Stimulated activated CD8-positive, alpha-beta memory T cell treated with anti-CD3 and anti-CD28 coated beads, Interleukin-12 subunit alpha, Interleukin-12 subunit beta, amount 100 ng/mL, for 4 hours (primary cell): ENCODE data around the gene KLK1.

Experiments
- DNase-seq: peaks from one replicate; pipeline ENCODE4 v3.0.0-alpha.2; 2020; ENCODE audit warnings: low read depth

KLK1 gene

GRCh38 chr19:50823389-50824042 is at the start of gene KLK1:
TSS of gene KLK1 (minus strand) at chr19:50823787. CDS start at chr19:50823748, 39 bp downstream.
- no peak for DNase-seq

DNA sequence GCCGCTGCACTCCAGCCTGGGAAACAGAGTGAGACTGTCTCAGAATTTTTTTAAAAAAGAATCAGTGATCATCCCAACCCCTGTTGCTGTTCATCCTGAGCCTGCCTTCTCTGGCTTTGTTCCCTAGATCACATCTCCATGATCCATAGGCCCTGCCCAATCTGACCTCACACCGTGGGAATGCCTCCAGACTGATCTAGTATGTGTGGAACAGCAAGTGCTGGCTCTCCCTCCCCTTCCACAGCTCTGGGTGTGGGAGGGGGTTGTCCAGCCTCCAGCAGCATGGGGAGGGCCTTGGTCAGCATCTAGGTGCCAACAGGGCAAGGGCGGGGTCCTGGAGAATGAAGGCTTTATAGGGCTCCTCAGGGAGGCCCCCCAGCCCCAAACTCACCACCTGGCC is 49.5 kb upstream of the KLK1 start, which contains the start of gene KLK2:
TSS of gene KLK2 (plus strand) at position 384 of the 400 bp plus-strand sequence. CDS start 35 bp downstream, outside the sequence.
- no peak for DNase-seq

- DNase-seq, result no peak
Measured at GRCh38 chr19:50870417-50871089, 47.0 kb upstream of the KLK1 start.

DNA sequence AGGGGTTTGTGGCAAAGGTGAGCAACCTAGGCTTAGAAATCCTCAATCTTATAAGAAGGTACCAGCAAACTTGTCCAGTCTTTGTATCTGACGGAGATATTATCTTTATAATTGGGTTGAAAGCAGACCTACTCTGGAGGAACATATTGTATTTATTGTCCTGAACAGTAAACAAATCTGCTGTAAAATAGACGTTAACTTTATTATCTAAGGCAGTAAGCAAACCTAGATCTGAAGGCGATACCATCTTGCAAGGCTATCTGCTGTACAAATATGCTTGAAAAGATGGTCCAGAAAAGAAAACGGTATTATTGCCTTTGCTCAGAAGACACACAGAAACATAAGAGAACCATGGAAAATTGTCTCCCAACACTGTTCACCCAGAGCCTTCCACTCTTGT is 45.9 kb upstream of the KLK1 start:
- DNase-seq, result no peak

GRCh38 chr19:50861496-50862286 is 38.1 kb upstream of the KLK1 start:
- DNase-seq, result no peak

DNA sequence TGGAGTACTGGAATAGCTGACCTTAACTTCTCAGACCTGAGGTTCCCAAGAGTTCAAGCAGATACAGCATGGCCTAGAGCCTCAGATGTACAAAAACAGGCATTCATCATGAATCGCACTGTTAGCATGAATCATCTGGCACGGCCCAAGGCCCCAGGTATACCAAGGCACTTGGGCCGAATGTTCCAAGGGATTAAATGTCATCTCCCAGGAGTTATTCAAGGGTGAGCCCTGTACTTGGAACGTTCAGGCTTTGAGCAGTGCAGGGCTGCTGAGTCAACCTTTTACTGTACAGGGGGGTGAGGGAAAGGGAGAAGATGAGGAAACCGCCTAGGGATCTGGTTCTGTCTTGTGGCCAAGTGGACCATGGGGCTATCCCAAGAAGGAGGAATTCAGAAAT is 37.4 kb upstream of the KLK1 start:
- no peak for DNase-seq

- DNase-seq, result no peak
Measured at GRCh38 chr19:50859849-50860248, 36.3 kb upstream of the KLK1 start.

- DNase-seq, result no peak
Measured at GRCh38 chr19:50858886-50859285, 35.3 kb upstream of the KLK1 start.

- DNase-seq, result no peak
Measured at GRCh38 chr19:50857366-50857765, 33.8 kb upstream of the KLK1 start.

GRCh38 chr19:50854636-50855410 is 31.2 kb upstream of the KLK1 start, which contains the start of gene KLK3:
TSS of gene KLK3 (plus strand) at chr19:50854915. CDS start at chr19:50854956, 41 bp downstream.
- no peak for DNase-seq

DNA sequence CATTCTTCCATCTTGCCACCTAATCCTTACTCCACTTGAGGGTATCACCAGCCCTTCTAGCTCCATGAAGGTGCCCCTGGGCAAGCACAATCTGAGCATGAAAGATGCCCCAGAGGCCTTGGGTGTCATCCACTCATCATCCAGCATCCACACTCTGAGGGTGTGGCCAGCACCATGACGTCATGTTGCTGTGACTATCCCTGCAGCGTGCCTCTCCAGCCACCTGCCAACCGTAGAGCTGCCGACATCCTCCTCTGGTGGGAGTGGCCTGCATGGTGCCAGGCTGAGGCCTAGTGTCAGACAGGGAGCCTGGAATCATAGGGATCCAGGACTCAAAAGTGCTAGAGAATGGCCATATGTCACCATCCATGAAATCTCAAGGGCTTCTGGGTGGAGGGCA is 28.0 kb upstream of the KLK1 start:
- DNase-seq, result no peak

GRCh38 chr19:50850738-50851137 is 27.2 kb upstream of the KLK1 start:
- no peak for DNase-seq

DNA sequence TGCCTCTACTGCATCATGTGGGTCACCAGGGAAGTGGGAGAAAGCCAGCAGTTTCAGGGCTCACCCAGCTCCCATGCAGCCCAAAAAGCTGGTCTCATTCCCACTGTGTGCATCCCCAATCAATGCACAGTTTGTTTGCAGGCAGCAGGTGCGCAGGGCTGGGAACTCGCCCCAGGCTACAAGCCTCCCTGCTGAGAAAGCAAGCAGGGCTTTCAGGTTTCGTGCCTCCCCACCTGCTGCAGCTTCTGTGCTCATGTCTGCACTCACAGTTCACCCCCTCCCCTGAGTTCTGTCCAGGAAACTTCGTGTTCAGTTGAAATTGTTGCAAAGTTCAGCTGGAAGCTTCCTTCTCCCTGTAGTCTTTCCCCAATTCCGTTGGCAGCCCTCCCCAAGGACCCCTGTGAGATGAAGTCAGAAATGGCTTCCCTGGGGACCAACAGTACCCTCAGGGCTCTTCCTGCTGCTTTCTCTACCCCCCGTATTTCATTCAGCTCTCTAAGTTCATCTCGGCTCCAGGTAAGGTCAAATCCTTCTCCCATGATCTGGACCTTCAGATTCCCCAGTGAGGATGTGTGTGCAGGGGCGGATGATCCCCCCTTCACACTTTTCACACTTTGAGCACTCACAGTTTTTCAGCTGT is 20.8 kb upstream of the KLK1 start:
- DNase-seq, result no peak

DNA sequence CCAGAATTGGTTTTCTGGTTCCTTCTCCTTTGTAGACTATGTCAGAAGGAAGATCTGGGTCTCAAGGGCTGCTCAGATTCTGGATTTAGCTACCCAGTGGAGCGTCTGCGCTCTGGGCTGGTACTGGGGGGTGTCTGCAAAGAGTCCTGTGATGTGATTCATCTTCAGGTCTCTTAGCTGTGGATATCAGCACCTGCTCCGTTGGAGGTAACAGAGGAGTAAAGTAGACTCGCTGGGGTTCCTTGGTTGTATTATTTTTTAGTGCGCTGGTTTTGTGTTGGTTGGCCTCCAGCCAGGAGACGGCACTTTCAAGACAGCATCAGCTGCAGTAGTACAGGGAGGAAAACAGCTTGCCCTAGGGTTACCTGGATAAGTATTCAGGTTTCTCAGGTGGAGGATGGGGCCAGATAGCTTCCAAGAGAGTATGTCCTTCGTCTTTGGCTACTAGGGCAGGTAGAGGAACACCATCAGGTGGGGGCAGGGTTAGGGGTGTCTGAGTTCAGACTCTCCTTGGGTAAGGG is 20.2 kb upstream of the KLK1 start:
- DNase-seq, result no peak

- no peak for DNase-seq
Measured at GRCh38 chr19:50843205-50843604, 19.6 kb upstream of the KLK1 start.

GRCh38 chr19:50842130-50842529 is 18.5 kb upstream of the KLK1 start:
- no peak for DNase-seq

- DNase-seq, result no peak
Measured at GRCh38 chr19:50839712-50840655, 16.4 kb upstream of the KLK1 start.

GRCh38 chr19:50838239-50838638 is 14.7 kb upstream of the KLK1 start:
- no peak for DNase-seq

DNA sequence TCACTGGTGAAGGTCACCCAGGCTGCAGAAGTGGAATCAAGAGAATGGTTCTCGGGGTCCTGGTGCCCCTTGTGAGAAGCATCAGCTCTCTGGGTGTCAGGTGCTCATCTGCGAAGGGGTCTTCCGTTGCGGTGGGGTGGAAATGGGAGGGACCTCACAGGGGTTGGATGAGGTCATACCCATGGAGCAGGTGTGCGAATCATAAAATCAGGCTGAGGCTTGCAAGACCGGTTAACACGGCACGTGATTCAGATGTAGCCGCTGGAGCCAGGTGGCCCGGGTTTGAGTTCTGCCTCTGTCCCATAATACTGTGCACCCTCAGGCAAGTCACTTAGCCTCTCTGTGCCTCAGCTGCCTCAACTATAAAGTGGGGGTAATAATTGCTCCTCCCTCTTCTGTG is 13.7 kb upstream of the KLK1 start:
- DNase-seq, result no peak

DNA sequence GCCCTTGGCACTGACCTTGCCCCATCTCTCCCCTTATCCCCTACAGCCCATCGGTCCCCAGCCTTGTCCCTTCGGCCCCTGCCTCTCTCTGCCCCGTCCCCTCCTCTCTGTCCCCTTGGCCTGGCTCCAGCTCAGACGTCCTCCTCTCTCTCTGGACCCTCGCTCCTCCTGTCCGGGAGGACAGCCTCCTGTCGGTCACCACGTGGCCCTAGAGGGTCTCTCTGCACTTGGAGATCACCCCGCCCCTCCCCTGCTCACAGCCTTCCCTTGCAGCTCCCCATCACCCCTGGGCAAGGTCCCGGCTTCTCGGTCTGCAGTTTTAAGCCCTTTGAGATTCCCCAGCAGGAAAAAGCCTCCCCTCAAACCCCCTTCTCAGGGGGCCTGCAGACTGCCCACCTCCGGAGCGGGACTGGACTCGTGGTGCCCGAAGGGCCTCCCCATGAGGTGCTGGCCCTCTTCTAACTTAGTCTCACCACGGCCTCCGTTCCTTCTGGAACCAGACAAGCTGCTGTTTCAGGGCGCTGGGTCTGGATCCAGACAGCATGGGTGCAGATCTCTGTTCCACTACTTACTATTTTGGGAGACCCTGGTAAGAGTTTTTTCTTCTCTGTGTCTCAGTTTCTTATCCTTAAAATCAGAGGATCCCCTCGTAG is 13.1 kb upstream of the KLK1 start:
- DNase-seq, result no peak
